Measurements from ENCODE around the gene DUS3L.

Gene DUS3L

DNA sequence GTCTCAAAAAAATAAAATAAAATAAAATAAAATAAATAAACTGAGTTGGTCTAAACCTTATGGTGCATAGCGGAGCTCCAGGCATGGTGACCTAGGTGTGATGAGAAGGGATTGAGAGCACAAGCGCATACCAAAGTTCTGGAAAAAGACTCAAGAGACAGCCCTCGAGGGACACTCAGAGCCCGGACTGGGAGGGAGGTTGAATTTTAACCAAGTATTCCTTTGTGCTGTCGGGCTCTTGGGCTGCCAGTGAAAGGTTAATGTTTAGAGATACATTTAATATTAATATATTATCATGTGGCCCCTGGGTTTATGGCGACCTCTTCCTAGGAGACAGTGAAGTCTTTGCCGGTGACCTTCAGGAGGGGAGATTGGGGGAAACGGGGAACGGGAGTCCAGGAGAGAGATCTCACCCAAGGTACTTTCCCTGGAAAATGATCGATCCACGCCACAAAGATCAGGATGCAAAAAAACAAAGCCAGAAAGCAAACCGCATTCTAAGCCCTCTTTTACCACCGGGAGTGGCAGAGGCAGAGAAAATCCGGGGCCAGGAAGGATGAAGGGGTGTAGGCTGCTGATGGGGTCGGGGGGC, 46.9 kb upstream of the DUS3L start:
- no peaks in the 10 kb centered on the region for H3K36me3 ChIP-seq (ENCODE audit: low read depth)
- H3K27me3 ChIP-seq (ENCODE audit: insufficient read depth, poor library complexity, severe bottlenecking): no peaks in the 10 kb centered on the region
- H3K27ac ChIP-seq (ENCODE audit: poor library complexity, severe bottlenecking): no peak overlapping the region
- no peaks in the 10 kb centered on the region for H3K4me1 ChIP-seq (ENCODE audit: insufficient read depth, poor library complexity, severe bottlenecking)
- no peak for DNase-seq (ENCODE audit: low spot score)
- ATAC-seq (ENCODE audit: low read depth): no peak
- TF ChIP-seq, protein P1, sequence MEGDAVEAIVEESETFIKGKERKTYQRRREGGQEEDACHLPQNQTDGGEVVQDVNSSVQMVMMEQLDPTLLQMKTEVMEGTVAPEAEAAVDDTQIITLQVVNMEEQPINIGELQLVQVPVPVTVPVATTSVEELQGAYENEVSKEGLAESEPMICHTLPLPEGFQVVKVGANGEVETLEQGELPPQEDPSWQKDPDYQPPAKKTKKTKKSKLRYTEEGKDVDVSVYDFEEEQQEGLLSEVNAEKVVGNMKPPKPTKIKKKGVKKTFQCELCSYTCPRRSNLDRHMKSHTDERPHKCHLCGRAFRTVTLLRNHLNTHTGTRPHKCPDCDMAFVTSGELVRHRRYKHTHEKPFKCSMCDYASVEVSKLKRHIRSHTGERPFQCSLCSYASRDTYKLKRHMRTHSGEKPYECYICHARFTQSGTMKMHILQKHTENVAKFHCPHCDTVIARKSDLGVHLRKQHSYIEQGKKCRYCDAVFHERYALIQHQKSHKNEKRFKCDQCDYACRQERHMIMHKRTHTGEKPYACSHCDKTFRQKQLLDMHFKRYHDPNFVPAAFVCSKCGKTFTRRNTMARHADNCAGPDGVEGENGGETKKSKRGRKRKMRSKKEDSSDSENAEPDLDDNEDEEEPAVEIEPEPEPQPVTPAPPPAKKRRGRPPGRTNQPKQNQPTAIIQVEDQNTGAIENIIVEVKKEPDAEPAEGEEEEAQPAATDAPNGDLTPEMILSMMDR (IDR thresholded peaks at IDR 0.05; ENCODE audit: poor library complexity, severe bottlenecking): no peak
- H3K9me3 ChIP-seq (ENCODE audit: severe bottlenecking): no peaks in the 10 kb centered on the region
- H3K4me3 ChIP-seq (ENCODE audit: severe bottlenecking): no peak overlapping the region

DNA sequence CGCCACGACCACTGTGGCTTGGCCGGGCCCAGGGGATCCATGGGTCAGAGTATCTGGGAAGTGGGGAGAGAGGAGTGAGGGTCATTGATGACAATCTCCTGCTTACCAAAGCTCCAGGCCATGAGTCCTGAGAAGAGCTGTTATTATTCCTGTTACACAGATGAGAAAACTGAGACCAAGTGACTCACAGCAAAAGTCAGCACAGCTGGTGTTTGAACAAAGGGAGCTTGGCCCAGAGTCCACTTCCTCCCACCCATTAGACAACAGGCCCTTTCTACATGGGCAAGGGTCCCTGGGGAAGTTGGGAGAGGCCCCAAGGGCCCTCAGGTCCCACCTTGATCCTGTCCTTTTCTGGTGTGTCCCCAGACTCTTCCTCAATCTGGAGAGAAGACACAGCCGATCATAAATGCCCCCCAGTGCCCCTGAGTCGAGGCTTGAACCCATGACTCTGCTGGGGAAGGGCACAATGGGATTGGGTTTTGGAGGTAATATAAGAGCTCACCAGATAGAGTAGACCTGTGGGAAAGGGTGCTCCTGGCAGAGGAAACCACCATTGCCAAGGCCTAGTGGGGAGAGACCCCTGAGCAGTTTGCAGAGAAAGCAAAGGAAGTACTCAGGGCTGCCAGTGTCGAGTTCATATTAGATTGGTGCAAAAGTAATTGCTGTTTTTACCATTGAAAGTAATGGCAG, 41.7 kb upstream of the DUS3L start:
- ATAC-seq (ENCODE audit: low read depth) (no peak), DNase-seq (ENCODE audit: low spot score) (no peak)
- Histone ChIP-seq H3K36me3 (ENCODE audit: low read depth) (no peaks in the 10 kb centered on the region), H3K27ac (ENCODE audit: poor library complexity, severe bottlenecking) (no peak overlapping the region), H3K9me3 (ENCODE audit: severe bottlenecking) (no peaks in the 10 kb centered on the region), H3K4me1 (ENCODE audit: insufficient read depth, poor library complexity, severe bottlenecking) (no peaks in the 10 kb centered on the region), H3K4me3 (ENCODE audit: severe bottlenecking) (no peak overlapping the region), H3K27me3 (ENCODE audit: insufficient read depth, poor library complexity, severe bottlenecking) (no peaks in the 10 kb centered on the region)
- TF ChIP-seq, protein P1 (IDR thresholded peaks at IDR 0.05; ENCODE audit: poor library complexity, severe bottlenecking): no peak

DNA sequence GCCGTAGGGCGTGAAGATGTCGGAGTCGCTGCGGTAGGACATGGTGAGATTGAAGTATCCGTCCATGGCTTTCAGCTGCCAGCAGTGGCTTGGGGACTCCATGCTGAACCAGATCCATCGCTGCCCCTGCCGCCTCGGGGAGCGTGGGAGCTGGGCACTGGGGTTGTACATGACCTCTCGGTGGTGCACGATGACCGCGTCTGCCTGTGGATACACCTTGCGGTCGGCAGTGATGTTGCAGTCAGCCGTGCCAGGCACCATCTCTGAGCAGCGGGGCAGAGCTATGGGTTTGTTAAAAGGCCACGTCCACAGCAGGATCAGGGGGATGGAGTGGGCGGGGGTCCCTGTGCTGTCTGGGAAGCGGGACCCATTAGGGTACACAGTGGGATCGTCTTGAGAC, 41.1 kb upstream of the DUS3L start:
- TF ChIP-seq, protein P1 (IDR thresholded peaks at IDR 0.05; ENCODE audit: poor library complexity, severe bottlenecking): no peak
- Histone ChIP-seq H3K27ac (ENCODE audit: poor library complexity, severe bottlenecking) (no peak overlapping the region), H3K4me3 (ENCODE audit: severe bottlenecking) (no peak overlapping the region), H3K4me1 (ENCODE audit: insufficient read depth, poor library complexity, severe bottlenecking) (no peaks in the 10 kb centered on the region), H3K27me3 (ENCODE audit: insufficient read depth, poor library complexity, severe bottlenecking) (no peaks in the 10 kb centered on the region), H3K36me3 (ENCODE audit: low read depth) (no peaks in the 10 kb centered on the region), H3K9me3 (ENCODE audit: severe bottlenecking) (no peaks in the 10 kb centered on the region)
- ATAC-seq (ENCODE audit: low read depth): no peak
- no peak for DNase-seq (ENCODE audit: low spot score)

DNA sequence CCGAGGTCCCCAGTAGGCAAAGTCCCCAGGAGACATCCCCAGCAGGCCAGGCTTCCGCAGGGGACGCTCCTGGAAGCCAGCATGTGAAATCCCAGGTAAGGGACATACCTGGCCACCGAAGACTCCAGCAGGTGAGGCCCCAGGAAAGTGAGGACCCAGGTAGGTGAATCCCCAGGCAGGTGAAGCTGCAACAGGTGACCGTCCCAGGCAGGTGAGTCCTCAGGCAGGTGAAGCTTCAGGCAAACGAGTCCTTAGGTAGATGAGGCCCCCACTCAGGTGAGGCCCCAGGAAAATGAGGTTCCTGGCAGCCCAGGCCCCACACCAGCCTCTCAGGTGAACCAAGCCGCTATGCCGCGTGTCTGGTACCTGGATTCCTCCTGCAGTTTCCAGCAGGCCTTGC, 40.2 kb upstream of the DUS3L start:
- no peak for DNase-seq (ENCODE audit: low spot score)
- H3K27ac ChIP-seq (ENCODE audit: poor library complexity, severe bottlenecking): no peak overlapping the region
- no peaks in the 10 kb centered on the region for H3K4me1 ChIP-seq (ENCODE audit: insufficient read depth, poor library complexity, severe bottlenecking)
- no peaks in the 10 kb centered on the region for H3K9me3 ChIP-seq (ENCODE audit: severe bottlenecking)
- H3K36me3 ChIP-seq (ENCODE audit: low read depth): no peaks in the 10 kb centered on the region
- H3K27me3 ChIP-seq (ENCODE audit: insufficient read depth, poor library complexity, severe bottlenecking): no peaks in the 10 kb centered on the region
- TF ChIP-seq, protein P1 (IDR thresholded peaks at IDR 0.05; ENCODE audit: poor library complexity, severe bottlenecking): no peak
- H3K4me3 ChIP-seq (ENCODE audit: severe bottlenecking): no peak overlapping the region
- ATAC-seq (ENCODE audit: low read depth): no peak

All from RWPE2 (cell line).